Kidney (tissue), 14 donors: ENCODE results near the gene SLC4A11. TPM values are rescaled to one million over a fixed set of nuclear protein-coding genes. Genes with fewer than 3 reads are reported as not detected.

Source experiments
- DNase-seq, 5 donors: peaks; one replicate each; pipeline ENCODE4 v3.0.0-alpha.2; 2013 to 2020
- FAIRE-seq: peaks from 2 replicates; lab custom pipeline; 2012; peaks lifted over from hg19 to GRCh38; lab: Jason Lieb, UNC
- H3K27ac ChIP-seq, 2 donors: one replicate each; pipeline ENCODE4 v1.7.0; 2013; ENCODE audit warnings: low read depth in 2 of 2, low read length in 2 of 2, inconsistent platforms in 1 of 2
- H3K27me3 ChIP-seq: one replicate; pipeline ENCODE4 v1.7.1; 2013; ENCODE audit warnings: low read length, inconsistent platforms; ENCODE audit not compliant: control insufficient read depth, insufficient read depth
- H3K36me3 ChIP-seq, 3 donors: one replicate each; pipeline versions ENCODE4 v1.7.0 to v1.7.1; 2013; ENCODE audit warnings: low read length in 3 of 3, control low read depth in 1 of 3, inconsistent platforms in 1 of 3; ENCODE audit not compliant: insufficient read depth in 3 of 3, control insufficient read depth in 2 of 3
- H3K4me1 ChIP-seq, 3 donors: one replicate each; pipeline versions ENCODE4 v1.7.0 to v1.7.1; 2013; ENCODE audit warnings: low read length in 3 of 3, inconsistent platforms in 1 of 3, low read depth in 1 of 3; ENCODE audit not compliant: control insufficient read depth in 2 of 3, insufficient read depth in 2 of 3
- H3K4me3 ChIP-seq, 3 donors: one replicate each; pipeline versions ENCODE4 v1.7.0 to v1.8.1; 2013; ENCODE audit warnings: low read length in 3 of 3, control low read depth in 1 of 3, inconsistent platforms in 1 of 3
- H3K9ac ChIP-seq, 3 donors: one replicate each; pipeline versions ENCODE4 v1.7.0 to v1.7.1; 2013; ENCODE audit warnings: low read length in 3 of 3, control low read depth in 1 of 3, inconsistent platforms in 1 of 3
- H3K9me3 ChIP-seq, 3 donors: one replicate each; pipeline versions ENCODE4 v1.7.0 to v1.7.1; 2013; ENCODE audit warnings: low read length in 3 of 3, control low read depth in 1 of 3, inconsistent platforms in 1 of 3; ENCODE audit not compliant: control insufficient read depth in 2 of 3, insufficient read depth in 1 of 3
- intact Hi-C: fragments of 100-400 bp; cut with DNase I; formaldehyde crosslinking; loops from one replicate; pipeline ENCODE4 v1.11.1; 2022
- polyA plus RNA-seq: library from polyadenylated mRNA; stranded (reverse); fragments of 350-450 nt; fragmentation: Illumina TruSeq; extraction: RNeasy Lipid Tissue Mini Kit (QIAGEN cat#74804); gene quantifications from one replicate; pipeline ENCODE4 v1.2.3, GENCODE V29; 2014; ENCODE audit warnings: low read depth, low replicate concordance; ENCODE audit not compliant: insufficient read depth
- total RNA-seq: library from RNA; stranded (reverse); fragmentation: NEBNext Ultra II Directional; extraction: Animal tissue kit (Norgen Biotek cat#: 25700); gene quantifications from one replicate; pipeline ENCODE4 v1.2.1, GENCODE V29; 2021
- TF ChIP-seq, protein P1 (sequence below): IDR thresholded peaks from 3 replicates; pipeline ENCODE4 v1.5.1; 2012; ENCODE audit warnings: mild to moderate bottlenecking, moderate library complexity, borderline replicate concordance; ENCODE audit not compliant: insufficient read depth; ENCODE audit errors: extremely low read depth
- donor health status: control.
- donor health status: control.
- donor health status: control.
- donor health status: control.
- donor health status: control.
- donor health status: DM: yes; HTN: yes; CAD: no.
- donor health status: Normal renal cell carcinoma (clear cell type).

The SLC4A11 gene
- total and polyA plus RNA-seq, 2 donors from 2014 or later, result 7.6 to 14.8 TPM

DNA sequence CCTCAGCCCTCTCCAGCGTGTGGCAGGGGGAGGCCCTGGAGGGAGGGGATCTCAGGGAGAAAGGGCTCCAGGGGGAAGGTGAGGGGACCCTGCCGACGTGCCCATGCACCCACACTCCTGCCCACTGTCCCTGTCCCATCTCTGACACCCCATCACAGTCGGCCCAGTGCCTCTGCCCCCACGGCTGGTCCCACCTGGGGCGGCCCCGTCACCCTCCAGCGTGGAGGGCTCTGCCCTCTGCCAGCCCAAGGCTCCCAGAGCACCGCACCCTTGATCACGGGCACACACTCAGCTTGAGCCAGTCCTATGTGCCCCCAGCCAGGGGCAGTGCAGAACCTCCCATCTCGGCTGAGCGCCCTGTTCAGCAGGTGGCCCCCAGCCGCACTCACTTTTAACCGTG lies 9.2 kb downstream of the SLC4A11 start:
- Histone ChIP-seq H3K9ac (no peak overlapping the region), H3K36me3 (no peaks in the 10 kb centered on the region), H3K27me3 (no peaks in the 10 kb centered on the region), H3K4me3 (no peak overlapping the region), H3K9me3 (no peaks in the 10 kb centered on the region), H3K4me1 (no peaks in the 10 kb centered on the region), H3K27ac (no peak overlapping the region)
- DNase-seq, result no peak
- TF ChIP-seq, protein P1, sequence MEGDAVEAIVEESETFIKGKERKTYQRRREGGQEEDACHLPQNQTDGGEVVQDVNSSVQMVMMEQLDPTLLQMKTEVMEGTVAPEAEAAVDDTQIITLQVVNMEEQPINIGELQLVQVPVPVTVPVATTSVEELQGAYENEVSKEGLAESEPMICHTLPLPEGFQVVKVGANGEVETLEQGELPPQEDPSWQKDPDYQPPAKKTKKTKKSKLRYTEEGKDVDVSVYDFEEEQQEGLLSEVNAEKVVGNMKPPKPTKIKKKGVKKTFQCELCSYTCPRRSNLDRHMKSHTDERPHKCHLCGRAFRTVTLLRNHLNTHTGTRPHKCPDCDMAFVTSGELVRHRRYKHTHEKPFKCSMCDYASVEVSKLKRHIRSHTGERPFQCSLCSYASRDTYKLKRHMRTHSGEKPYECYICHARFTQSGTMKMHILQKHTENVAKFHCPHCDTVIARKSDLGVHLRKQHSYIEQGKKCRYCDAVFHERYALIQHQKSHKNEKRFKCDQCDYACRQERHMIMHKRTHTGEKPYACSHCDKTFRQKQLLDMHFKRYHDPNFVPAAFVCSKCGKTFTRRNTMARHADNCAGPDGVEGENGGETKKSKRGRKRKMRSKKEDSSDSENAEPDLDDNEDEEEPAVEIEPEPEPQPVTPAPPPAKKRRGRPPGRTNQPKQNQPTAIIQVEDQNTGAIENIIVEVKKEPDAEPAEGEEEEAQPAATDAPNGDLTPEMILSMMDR, result no peak
- FAIRE-seq, result no peak
- intact Hi-C loops, result no loop called here

DNA sequence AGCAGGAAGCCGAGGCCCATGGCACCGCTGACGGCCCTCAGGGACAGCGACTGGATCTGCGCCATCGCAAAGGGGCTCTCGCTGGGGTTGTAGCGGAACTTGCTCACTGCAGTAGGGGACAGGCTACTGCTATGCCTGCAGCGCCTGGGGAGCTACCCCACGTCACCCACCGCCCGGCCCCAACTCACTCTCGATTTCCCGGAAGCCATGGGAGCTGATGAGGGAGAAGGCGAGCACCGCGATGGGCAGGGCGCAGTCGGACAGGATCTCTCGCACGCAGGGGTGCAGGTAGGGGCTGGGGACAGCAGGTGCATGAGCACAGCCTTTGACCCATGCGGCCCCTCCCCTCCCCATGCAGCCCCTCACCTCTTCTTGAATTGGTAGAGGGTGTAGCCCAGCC lies 9.8 kb downstream of the SLC4A11 start:
- no peaks in the 10 kb centered on the region for H3K36me3 ChIP-seq
- intact Hi-C loops, result no loop called here
- TF ChIP-seq, protein P1, result no peak
- no peak for DNase-seq
- no peaks in the 10 kb centered on the region for H3K4me1 ChIP-seq
- no peaks in the 10 kb centered on the region for H3K9me3 ChIP-seq
- no peak for FAIRE-seq
- no peaks in the 10 kb centered on the region for H3K27me3 ChIP-seq
- no peak overlapping the region for H3K9ac ChIP-seq
- H3K27ac ChIP-seq, result no peak overlapping the region
- H3K4me3 ChIP-seq, result no peak overlapping the region

DNA sequence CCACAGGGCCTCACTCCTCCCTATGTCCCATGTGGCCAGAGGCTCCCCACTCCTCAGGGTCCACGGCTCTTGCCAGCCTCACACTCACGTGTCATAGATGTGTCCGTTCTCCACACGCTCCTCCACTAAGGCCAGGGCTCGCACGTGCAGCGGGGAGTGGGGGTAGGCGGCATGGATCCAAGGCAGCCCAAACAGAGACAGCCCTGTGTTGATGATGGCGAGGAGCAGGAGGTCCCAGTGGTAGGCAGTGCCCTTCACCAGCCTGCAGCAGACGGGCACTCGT lies 10.3 kb downstream of the SLC4A11 start:
- H3K27ac ChIP-seq, result no peak overlapping the region

More for the DNA sequence above, 10.3 kb downstream of the SLC4A11 start:
- no peaks in the 10 kb centered on the region for H3K27me3 ChIP-seq
- no peak for DNase-seq
- H3K4me1 ChIP-seq, result no peaks in the 10 kb centered on the region
- H3K4me3 ChIP-seq, result no peak overlapping the region
- H3K9me3 ChIP-seq, result no peaks in the 10 kb centered on the region
- TF ChIP-seq, protein P1, result no peak
- intact Hi-C loops, result no loop called here
- H3K36me3 ChIP-seq, result no peaks in the 10 kb centered on the region
- no peak overlapping the region for H3K9ac ChIP-seq
- FAIRE-seq, result no peak
